Duodenal mucosa (tissue), 2 donors: ENCODE measurements around the gene ELAC1.
A peak's percentile ranks its signal among the peaks of the same experiment; 100 is the strongest.
"Not testable (repeated sequence)": the region's sequence is repeated elsewhere in the genome, so short reads cannot be mapped to it uniquely, and the experiment has no call there.

Source experiments
- H3K27ac ChIP-seq: one replicate; pipeline ENCODE4 v1.7.0; 2013; ENCODE audit warnings: low read depth, low read length
- H3K27me3 ChIP-seq, 2 donors: one replicate each; pipeline ENCODE4 v1.7.0; 2013; ENCODE audit warnings: low read length in 2 of 2, control low read depth in 1 of 2; ENCODE audit not compliant: insufficient read depth in 2 of 2, control insufficient read depth in 1 of 2
- H3K36me3 ChIP-seq, 2 donors: one replicate each; pipeline ENCODE4 v1.7.0; 2013; ENCODE audit warnings: low read length in 2 of 2, control low read depth in 1 of 2; ENCODE audit not compliant: insufficient read depth in 2 of 2, control insufficient read depth in 1 of 2
- H3K4me1 ChIP-seq, 2 donors: one replicate each; pipeline ENCODE4 v1.7.0; 2013; ENCODE audit warnings: low read length in 2 of 2, control low read depth in 1 of 2; ENCODE audit not compliant: insufficient read depth in 2 of 2, control insufficient read depth in 1 of 2
- H3K4me3 ChIP-seq, 2 donors: one replicate each; pipeline ENCODE4 v1.7.0; 2013; ENCODE audit warnings: low read length in 2 of 2, low read depth in 1 of 2
- H3K9ac ChIP-seq, 2 donors: one replicate each; pipeline ENCODE4 v1.7.0; 2013; ENCODE audit warnings: low read length in 2 of 2, low read depth in 1 of 2
- H3K9me3 ChIP-seq, 2 donors: one replicate each; pipeline ENCODE4 v1.7.0; 2013; ENCODE audit warnings: low read length in 2 of 2, control low read depth in 1 of 2; ENCODE audit not compliant: control insufficient read depth in 1 of 2

The ELAC1 gene

DNA sequence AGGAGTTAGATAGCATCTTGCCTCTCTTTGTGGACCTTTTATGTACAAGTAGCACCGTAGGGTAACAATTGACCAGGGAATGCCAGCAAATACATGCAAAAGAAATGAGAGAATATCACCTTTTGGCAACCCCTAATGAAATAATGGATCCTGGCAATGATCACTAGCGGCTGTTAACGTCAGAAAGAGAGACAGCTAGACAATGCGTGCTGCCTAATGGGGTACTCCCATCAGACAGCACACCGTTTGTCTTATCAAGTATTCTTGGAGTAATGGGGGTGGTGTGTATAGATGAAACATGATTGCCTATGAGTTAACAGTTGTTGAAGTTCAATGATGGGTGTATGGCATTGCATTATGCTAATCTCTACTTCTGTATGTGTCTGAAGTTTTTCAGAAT is 1.6 kb downstream of the ELAC1 start:
- H3K27ac ChIP-seq, result no peak overlapping the region

DNA sequence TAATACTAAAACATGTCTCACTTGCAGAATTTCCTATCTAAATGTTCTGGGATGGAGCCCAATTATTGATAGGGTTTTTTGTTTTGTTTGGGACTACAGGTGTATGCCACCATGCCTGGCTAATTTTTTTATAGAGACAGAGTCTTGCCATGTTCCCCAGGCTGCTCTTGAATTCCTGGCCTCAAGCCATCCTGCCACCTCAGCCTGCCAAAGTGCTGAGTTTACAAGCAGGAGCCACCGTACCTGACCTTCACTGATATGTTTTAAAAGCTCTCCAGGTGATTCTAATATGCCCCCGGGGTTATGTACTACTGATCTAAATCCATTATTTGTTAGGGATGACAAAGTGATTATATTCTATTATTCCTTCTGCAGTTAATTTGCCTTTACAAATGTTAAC is 2.2 kb downstream of the ELAC1 start:
- Histone ChIP-seq H3K4me3 (no peak overlapping the region), H3K36me3 (peaks cover 8% of the 10 kb centered on the region in 2 donors), H3K9ac (no peak overlapping the region), H3K9me3 (no peaks in the 10 kb centered on the region), H3K27ac (no peak overlapping the region), H3K27me3 (no peaks in the 10 kb centered on the region), H3K4me1 (peaks cover 19 to 23% of the 10 kb centered on the region in 2 donors)

More for the DNA sequence above, 1.6 kb downstream of the ELAC1 start:
- Histone ChIP-seq H3K9me3 (no peaks in the 10 kb centered on the region), H3K36me3 (peaks cover 2% of the 10 kb centered on the region in 2 donors), H3K27me3 (no peaks in the 10 kb centered on the region), H3K9ac (no peak overlapping the region), H3K4me1 (peaks cover 19 to 23% of the 10 kb centered on the region in 2 donors), H3K4me3 (peak overlapping the region; percentile 90 to 91)

GRCh38 chr18:50972404-50972803 is 4.6 kb downstream of the ELAC1 start:
- Histone ChIP-seq H3K4me1 (peaks cover 15 to 21% of the 10 kb centered on the region in 2 donors), H3K36me3 (peaks cover 29 to 30% of the 10 kb centered on the region in 2 donors)
- H3K27me3 ChIP-seq, H3K27ac ChIP-seq, H3K9ac ChIP-seq, H3K9me3 ChIP-seq, H3K4me3 ChIP-seq: not testable (repeated sequence)

GRCh38 chr18:50973367-50974126 is 5.7 kb downstream of the ELAC1 start:
- H3K4me3 ChIP-seq, result no peak overlapping the region

GRCh38 chr18:50977037-50977760 is 9.4 kb downstream of the ELAC1 start:
- peaks cover 29 to 57% of the 10 kb centered on the region in 2 donors for H3K36me3 ChIP-seq
- H3K27me3 ChIP-seq, result no peaks in the 10 kb centered on the region
- H3K9me3 ChIP-seq, result peaks cover 3 to 9% of the 10 kb centered on the region in 2 donors
- H3K4me3 ChIP-seq, result no peak overlapping the region
- H3K27ac ChIP-seq, result no peak overlapping the region
- peaks cover 0 to 6% of the 10 kb centered on the region in 2 donors for H3K4me1 ChIP-seq
- H3K9ac ChIP-seq, result no peak overlapping the region

More at GRCh38 chr18:50973367-50974126, 5.7 kb downstream of the ELAC1 start:
- no peaks in the 10 kb centered on the region for H3K27me3 ChIP-seq
- H3K36me3 ChIP-seq, result peaks cover 29 to 39% of the 10 kb centered on the region in 2 donors
- peaks cover 13 to 20% of the 10 kb centered on the region in 2 donors for H3K4me1 ChIP-seq
- H3K9me3 ChIP-seq, result peaks cover 3 to 9% of the 10 kb centered on the region in 2 donors
- H3K9ac ChIP-seq, result no peak overlapping the region
- no peak overlapping the region for H3K27ac ChIP-seq

DNA sequence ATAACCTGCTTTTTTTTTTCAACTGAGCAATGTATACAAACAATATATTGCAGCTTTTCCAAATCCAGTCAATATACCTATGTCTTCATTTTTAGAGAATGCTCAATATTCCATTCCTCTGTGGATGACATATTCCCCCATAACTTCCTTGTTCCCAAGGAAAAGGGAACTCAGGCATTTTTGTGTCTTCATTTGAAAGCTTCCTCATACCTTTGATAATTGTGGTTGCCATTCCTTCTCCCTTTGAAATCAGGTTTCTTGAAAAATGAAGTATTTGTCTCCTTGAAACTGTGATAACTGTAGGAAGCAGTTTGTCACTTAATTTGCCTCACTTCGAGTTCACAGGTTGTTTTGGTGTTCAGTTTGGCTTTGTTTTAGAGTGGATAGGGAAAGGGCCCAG is 13.5 kb downstream of the ELAC1 start:
- H3K4me3 ChIP-seq, result no peak overlapping the region
- H3K4me1 ChIP-seq, result no peaks in the 10 kb centered on the region
- H3K36me3 ChIP-seq, result peaks cover 18 to 50% of the 10 kb centered on the region in 2 donors
- peaks cover 3 to 8% of the 10 kb centered on the region in 2 donors for H3K9me3 ChIP-seq
- no peaks in the 10 kb centered on the region for H3K27me3 ChIP-seq
- no peak overlapping the region for H3K9ac ChIP-seq
- no peak overlapping the region for H3K27ac ChIP-seq

DNA sequence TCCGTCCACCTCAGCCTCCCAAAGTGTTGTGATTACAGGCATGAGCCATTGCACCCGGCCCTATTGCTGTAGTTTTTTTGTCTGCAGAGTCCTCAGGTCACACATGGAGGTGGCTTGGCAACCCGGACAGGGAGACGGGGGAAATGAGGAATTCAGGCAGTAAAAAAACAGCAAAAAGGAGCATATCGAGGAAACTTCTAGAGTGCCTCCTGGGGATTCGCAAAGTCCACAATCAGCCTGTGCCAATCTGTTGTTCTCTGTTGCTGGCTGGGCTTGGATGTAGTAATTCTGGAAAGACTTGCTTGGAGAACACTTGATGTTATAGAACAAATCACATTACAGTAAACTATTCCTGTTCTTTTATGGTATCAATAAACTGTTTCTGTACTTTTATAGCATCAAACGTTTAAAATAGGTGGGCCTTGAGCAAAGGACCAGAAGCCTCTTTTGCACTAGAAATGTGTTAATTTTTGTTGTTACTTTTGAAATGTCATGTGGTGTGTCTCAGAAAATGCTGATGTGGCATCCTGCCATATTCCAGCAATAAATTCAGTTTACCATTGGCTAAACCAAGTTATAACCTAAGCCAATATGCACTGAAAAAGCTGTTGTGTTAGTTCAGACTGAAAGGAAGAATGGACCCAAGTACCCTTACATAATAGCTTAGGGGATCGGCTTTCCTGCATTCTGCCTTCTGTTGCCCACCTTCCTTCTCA is 14.4 kb downstream of the ELAC1 start:
- H3K27ac ChIP-seq, result no peak overlapping the region

GRCh38 chr18:50982802-50983179 is 15.0 kb downstream of the ELAC1 start:
- H3K4me1 ChIP-seq, result no peaks in the 10 kb centered on the region
- no peaks in the 10 kb centered on the region for H3K27me3 ChIP-seq
- peaks cover 17 to 47% of the 10 kb centered on the region in 2 donors for H3K36me3 ChIP-seq
- no peaks in the 10 kb centered on the region for H3K9me3 ChIP-seq
- H3K4me3 ChIP-seq, result no peak overlapping the region
- H3K9ac ChIP-seq, result no peak overlapping the region
- H3K27ac ChIP-seq, result no peak overlapping the region

More for the DNA sequence above, 14.4 kb downstream of the ELAC1 start:
- peaks cover 0 to 3% of the 10 kb centered on the region in 2 donors for H3K9me3 ChIP-seq
- H3K4me3 ChIP-seq, result no peak overlapping the region
- H3K4me1 ChIP-seq, result no peaks in the 10 kb centered on the region
- no peak overlapping the region for H3K9ac ChIP-seq
- H3K27me3 ChIP-seq, result no peaks in the 10 kb centered on the region
- peaks cover 15 to 47% of the 10 kb centered on the region in 2 donors for H3K36me3 ChIP-seq

DNA sequence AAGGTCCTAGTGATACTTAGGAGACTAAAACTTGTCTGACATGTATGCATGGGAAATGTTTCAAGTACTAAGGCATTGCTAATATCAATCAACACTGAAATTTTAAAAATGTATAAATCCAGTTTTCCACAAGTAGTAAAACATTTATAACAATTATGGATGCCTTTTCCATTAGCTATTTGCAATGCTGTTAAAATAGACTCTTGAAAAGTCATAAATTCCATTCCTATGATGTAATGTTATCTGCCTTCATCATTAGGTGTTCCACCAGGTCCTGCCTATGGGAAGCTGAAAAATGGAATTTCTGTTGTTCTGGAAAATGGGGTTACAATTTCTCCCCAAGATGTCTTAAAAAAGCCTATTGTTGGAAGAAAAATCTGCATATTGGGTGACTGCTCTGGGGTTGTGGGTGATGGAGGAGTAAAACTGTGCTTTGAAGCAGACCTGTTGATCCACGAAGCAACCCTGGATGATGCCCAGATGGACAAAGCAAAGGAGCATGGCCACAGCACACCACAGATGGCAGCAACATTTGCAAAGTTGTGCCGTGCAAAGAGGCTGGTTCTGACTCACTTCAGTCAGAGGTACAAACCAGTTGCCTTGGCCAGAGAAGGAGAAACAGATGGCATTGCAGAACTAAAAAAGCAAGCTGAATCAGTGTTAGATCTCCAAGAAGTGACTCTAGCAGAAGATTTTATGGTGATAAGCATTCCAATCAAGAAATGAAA is 18.7 kb downstream of the ELAC1 start:
- peaks cover 18 to 32% of the 10 kb centered on the region in 2 donors for H3K36me3 ChIP-seq
- H3K4me3 ChIP-seq, result no peak overlapping the region
- H3K27me3 ChIP-seq, result no peaks in the 10 kb centered on the region
- no peak overlapping the region for H3K27ac ChIP-seq
- no peak overlapping the region for H3K9ac ChIP-seq
- H3K4me1 ChIP-seq, result no peaks in the 10 kb centered on the region
- H3K9me3 ChIP-seq, result no peaks in the 10 kb centered on the region
